Neural progenitor cell (in vitro differentiated cells): ENCODE data around the gene TBC1D2B.
"Not testable (repeated sequence)": the region's sequence is repeated elsewhere in the genome, so short reads cannot be mapped to it uniquely, and the experiment has no call there.

Source experiments
- EZH2 ChIP-seq: fragments of 200-600 bp; sonication (generic); IDR thresholded peaks from 2 replicates; pipeline ENCODE4 v1.6.1; 2017; ENCODE audit warnings: antibody characterized with exemption, mild to moderate bottlenecking, moderate library complexity
- TF ChIP-seq, protein P1 (sequence below): fragments of 200-600 bp; sonication (generic); IDR thresholded peaks from 2 replicates; pipeline ENCODE4 v1.5.1; 2017; ENCODE audit warnings: antibody characterized with exemption, mild to moderate bottlenecking

DNA sequence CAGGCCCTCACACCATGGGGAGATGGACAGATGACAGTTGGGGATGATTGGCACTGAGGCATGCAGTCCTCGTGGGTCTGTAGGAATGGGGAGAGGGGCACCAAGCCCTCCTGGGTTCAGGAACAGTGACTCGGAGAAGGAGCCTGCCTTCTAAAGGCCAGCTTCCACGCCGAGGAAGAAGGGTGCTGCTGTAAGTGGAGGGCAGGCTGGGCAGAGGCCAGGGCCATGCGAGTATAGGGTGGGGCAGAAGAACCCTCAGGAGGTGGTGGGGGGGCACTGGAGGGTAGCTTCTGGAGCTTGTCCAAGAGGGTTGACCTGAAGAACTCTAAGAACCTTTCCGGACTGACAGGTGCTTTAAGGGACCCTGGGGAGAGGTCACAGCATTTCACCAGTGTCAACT lies 104.8 kb downstream of the TBC1D2B start:
- TF ChIP-seq, protein P1, sequence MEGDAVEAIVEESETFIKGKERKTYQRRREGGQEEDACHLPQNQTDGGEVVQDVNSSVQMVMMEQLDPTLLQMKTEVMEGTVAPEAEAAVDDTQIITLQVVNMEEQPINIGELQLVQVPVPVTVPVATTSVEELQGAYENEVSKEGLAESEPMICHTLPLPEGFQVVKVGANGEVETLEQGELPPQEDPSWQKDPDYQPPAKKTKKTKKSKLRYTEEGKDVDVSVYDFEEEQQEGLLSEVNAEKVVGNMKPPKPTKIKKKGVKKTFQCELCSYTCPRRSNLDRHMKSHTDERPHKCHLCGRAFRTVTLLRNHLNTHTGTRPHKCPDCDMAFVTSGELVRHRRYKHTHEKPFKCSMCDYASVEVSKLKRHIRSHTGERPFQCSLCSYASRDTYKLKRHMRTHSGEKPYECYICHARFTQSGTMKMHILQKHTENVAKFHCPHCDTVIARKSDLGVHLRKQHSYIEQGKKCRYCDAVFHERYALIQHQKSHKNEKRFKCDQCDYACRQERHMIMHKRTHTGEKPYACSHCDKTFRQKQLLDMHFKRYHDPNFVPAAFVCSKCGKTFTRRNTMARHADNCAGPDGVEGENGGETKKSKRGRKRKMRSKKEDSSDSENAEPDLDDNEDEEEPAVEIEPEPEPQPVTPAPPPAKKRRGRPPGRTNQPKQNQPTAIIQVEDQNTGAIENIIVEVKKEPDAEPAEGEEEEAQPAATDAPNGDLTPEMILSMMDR = not testable (repeated sequence)
- not testable (repeated sequence) for TF ChIP-seq EZH2
